Muscle layer of duodenum (tissue), 2 donors: Measurements from ENCODE around the gene SOBP.
"Not testable (repeated sequence)": the region's sequence is repeated elsewhere in the genome, so short reads cannot be mapped to it uniquely, and the experiment has no call there.

ENCODE experiments used
- H3K27ac ChIP-seq: one replicate; pipeline ENCODE4 v1.7.0; 2013; ENCODE audit warnings: mild to moderate bottlenecking, low read length
- H3K27me3 ChIP-seq: one replicate; pipeline ENCODE4 v1.7.0; 2013; ENCODE audit warnings: low read depth, mild to moderate bottlenecking, control low read depth, low read length
- H3K36me3 ChIP-seq, 2 donors: one replicate each; pipeline ENCODE4 v1.7.0; 2013; ENCODE audit warnings: low read length in 2 of 2, control low read depth in 1 of 2, mild to moderate bottlenecking in 1 of 2; ENCODE audit not compliant: insufficient read depth in 2 of 2, control insufficient read depth in 1 of 2
- H3K4me1 ChIP-seq, 2 donors: one replicate each; pipeline ENCODE4 v1.7.0; 2013; ENCODE audit warnings: low read length in 2 of 2, mild to moderate bottlenecking in 2 of 2, control low read depth in 1 of 2, moderate library complexity in 1 of 2; ENCODE audit not compliant: insufficient read depth in 2 of 2, control insufficient read depth in 1 of 2
- H3K4me3 ChIP-seq, 2 donors: one replicate each; pipeline ENCODE4 v1.7.0; 2013; ENCODE audit warnings: low read length in 2 of 2, low read depth in 1 of 2, mild to moderate bottlenecking in 1 of 2
- H3K9me3 ChIP-seq, 2 donors: one replicate each; pipeline ENCODE4 v1.7.0; 2013; ENCODE audit warnings: low read length in 2 of 2, control low read depth in 1 of 2, mild to moderate bottlenecking in 1 of 2; ENCODE audit not compliant: control insufficient read depth in 1 of 2
- donor health status: healthy.

SOBP gene

DNA sequence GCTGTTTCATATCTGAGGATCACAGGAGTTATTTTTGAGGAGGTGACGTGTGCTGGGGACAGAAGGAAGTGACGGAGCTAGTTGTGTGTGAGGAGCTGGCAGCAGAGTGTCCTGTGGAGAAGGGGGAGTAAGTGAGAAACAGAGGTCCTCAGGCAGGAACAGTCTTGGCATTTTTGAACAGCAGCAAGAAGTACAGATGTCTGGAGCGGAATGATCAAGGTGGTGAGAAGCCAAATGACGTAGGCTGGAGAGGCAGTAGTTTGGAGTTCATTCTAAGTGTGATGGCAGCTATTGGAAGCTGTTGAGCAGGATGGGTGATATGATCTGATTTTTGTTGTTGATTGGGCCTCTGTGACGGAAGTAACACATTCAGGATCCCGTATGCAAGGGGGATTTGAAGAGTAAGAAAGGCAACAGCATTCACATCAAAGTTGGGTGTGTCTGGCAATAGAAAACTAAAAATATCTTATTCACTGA, 52.3 kb downstream of the SOBP start:
- no peak overlapping the region for H3K4me3 ChIP-seq
- peaks cover 7 to 23% of the 10 kb centered on the region in 2 donors for H3K4me1 ChIP-seq
- no peaks in the 10 kb centered on the region for H3K27me3 ChIP-seq
- no peaks in the 10 kb centered on the region for H3K36me3 ChIP-seq
- no peak overlapping the region for H3K27ac ChIP-seq
- no peaks in the 10 kb centered on the region for H3K9me3 ChIP-seq

DNA sequence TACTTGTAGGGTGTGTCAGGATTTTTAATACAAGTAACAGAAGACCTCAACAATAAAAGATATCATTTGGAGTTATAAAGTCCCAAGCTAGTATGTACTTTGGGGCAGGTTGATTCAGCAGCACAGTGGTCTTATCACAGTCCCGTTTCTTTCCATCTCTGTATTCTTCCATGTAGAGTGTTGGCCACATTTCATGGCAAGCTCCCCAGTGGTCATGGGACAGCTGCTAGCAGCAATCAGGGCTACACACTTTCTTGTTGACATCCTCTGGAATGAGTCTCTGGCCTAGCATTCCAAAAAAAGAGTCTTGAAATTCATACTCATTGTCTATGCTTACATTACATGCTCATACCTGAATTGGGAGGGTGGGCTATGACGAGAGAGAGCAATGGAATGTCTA, 53.2 kb downstream of the SOBP start:
- no peak overlapping the region for H3K27ac ChIP-seq
- no peak overlapping the region for H3K4me3 ChIP-seq
- no peaks in the 10 kb centered on the region for H3K27me3 ChIP-seq
- no peaks in the 10 kb centered on the region for H3K9me3 ChIP-seq
- peaks cover 7 to 23% of the 10 kb centered on the region in 2 donors for H3K4me1 ChIP-seq
- H3K36me3 ChIP-seq, result no peaks in the 10 kb centered on the region

GRCh38 chr6:107543567-107543966, 53.6 kb downstream of the SOBP start:
- H3K27me3 ChIP-seq, result no peaks in the 10 kb centered on the region
- no peak overlapping the region for H3K27ac ChIP-seq
- H3K4me1 ChIP-seq, result peaks cover 7 to 23% of the 10 kb centered on the region in 2 donors
- no peak overlapping the region for H3K4me3 ChIP-seq
- no peaks in the 10 kb centered on the region for H3K36me3 ChIP-seq
- H3K9me3 ChIP-seq, result no peaks in the 10 kb centered on the region

GRCh38 chr6:107545763-107546162, 55.8 kb downstream of the SOBP start:
- Histone ChIP-seq H3K9me3 (no peaks in the 10 kb centered on the region), H3K27ac (no peak overlapping the region), H3K27me3 (no peaks in the 10 kb centered on the region), H3K36me3 (no peaks in the 10 kb centered on the region), H3K4me1 (peaks cover 0 to 10% of the 10 kb centered on the region in 2 donors), H3K4me3 (no peak overlapping the region)

- Histone ChIP-seq H3K4me1 (peaks cover 0 to 7% of the 10 kb centered on the region in 2 donors), H3K36me3 (no peaks in the 10 kb centered on the region), H3K4me3 (no peak overlapping the region), H3K9me3 (no peaks in the 10 kb centered on the region), H3K27ac (no peak overlapping the region), H3K27me3 (no peaks in the 10 kb centered on the region)
Measured at GRCh38 chr6:107546691-107547450, 57.0 kb downstream of the SOBP start.

GRCh38 chr6:107547451-107547840, 57.5 kb downstream of the SOBP start:
- no peaks in the 10 kb centered on the region for H3K27me3 ChIP-seq
- H3K4me1 ChIP-seq, result peaks cover 0 to 7% of the 10 kb centered on the region in 2 donors
- no peak overlapping the region for H3K4me3 ChIP-seq
- H3K9me3 ChIP-seq, result no peaks in the 10 kb centered on the region
- H3K27ac ChIP-seq, result no peak overlapping the region
- no peaks in the 10 kb centered on the region for H3K36me3 ChIP-seq

DNA sequence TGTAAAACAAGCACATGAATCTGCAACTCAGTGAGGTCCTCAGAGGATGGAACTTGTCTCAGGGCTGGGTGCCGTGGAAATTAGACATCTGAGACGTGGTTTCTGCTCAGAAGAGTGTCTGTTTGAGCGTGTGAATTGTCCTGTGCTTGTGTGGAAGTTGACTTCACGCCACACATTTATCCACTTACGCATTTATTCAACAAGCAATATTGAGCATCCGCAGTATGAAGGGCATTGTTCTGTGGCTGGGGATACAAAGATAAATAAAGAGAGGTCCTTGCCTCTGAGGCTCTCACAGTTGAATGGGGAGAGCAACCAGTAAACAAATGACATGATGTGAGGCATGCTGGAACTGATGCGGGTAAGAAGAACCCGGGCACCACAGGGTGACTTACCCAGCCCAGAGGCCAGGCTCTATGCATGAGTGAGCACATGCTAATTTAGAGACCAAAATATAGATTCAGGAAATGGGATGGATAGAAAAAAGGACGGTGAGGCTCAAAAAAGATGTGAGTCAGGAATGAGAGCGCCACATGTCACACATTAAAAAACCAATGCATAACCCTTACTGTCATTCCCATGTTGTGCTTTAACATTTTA, 60.4 kb downstream of the SOBP start:
- H3K36me3 ChIP-seq, result no peaks in the 10 kb centered on the region
- H3K27ac ChIP-seq, result no peak overlapping the region
- no peaks in the 10 kb centered on the region for H3K27me3 ChIP-seq
- H3K9me3 ChIP-seq, result no peaks in the 10 kb centered on the region
- H3K4me3 ChIP-seq, result no peak overlapping the region
- H3K4me1 ChIP-seq, result peaks cover 0 to 6% of the 10 kb centered on the region in 2 donors

DNA sequence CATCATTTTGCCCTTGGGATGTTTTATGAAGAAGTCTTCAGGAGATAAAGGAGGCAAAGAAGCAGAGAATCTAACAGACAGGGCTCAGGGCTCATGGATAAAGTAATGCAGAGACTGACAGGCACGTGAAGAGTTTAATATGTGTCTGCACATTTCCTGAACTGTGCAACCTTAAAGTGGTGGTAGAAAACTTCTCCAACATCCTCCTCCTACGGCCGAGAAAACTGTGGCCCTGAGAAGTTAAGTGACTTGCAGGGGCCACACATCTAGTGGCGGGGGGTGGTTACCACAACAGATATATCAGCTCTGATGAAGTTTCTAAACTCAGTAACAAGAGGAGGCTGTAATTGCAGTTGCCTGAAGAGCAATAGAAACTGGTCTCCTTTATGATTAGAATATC, 61.0 kb downstream of the SOBP start:
- Histone ChIP-seq H3K4me3 (no peak overlapping the region), H3K27me3 (no peaks in the 10 kb centered on the region), H3K36me3 (no peaks in the 10 kb centered on the region)

DNA sequence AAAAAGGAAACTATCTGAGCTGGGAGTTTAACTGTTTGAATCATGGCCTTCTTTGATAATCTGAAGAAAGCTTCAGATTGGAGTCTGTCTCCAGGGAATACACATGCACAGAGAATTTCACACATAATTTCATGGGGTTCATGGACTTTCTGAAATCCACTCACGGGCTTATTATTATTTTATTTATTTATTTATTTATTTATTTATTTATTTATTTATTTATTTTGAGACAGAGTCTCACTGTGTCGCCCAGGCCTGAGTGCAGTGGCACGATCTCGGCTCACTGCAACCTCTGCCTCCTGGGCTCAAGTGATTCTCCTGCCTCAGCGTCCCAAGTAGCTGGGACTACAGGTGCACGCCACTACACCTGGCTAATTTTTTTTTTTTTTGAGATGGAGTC, 63.2 kb downstream of the SOBP start:
- H3K36me3 ChIP-seq, H3K27ac ChIP-seq, H3K4me1 ChIP-seq: not testable (repeated sequence)

More for the DNA sequence above, 61.0 kb downstream of the SOBP start:
- Histone ChIP-seq H3K27ac (no peak overlapping the region), H3K4me1 (peaks cover 0 to under 1% of the 10 kb centered on the region in 2 donors), H3K9me3 (no peaks in the 10 kb centered on the region)

GRCh38 chr6:107554326-107554725, 64.4 kb downstream of the SOBP start:
- Histone ChIP-seq H3K4me1 (no peaks in the 10 kb centered on the region), H3K27ac (no peak overlapping the region), H3K4me3 (no peak overlapping the region), H3K9me3 (no peaks in the 10 kb centered on the region), H3K27me3 (no peaks in the 10 kb centered on the region), H3K36me3 (no peaks in the 10 kb centered on the region)

More for the DNA sequence above, 63.2 kb downstream of the SOBP start:
- H3K4me3 ChIP-seq, H3K27me3 ChIP-seq, H3K9me3 ChIP-seq: not testable (repeated sequence)

GRCh38 chr6:107554918-107555317, 65.0 kb downstream of the SOBP start:
- Histone ChIP-seq H3K4me1 (no peaks in the 10 kb centered on the region), H3K27me3 (no peaks in the 10 kb centered on the region)

More at GRCh38 chr6:107554918-107555317, 65.0 kb downstream of the SOBP start:
- Histone ChIP-seq H3K27ac (no peak overlapping the region), H3K36me3 (no peaks in the 10 kb centered on the region), H3K9me3 (no peaks in the 10 kb centered on the region), H3K4me3 (no peak overlapping the region)
